Uterus (tissue), 4 donors: Measurements from ENCODE around the gene PRSS12. TPM values are rescaled to one million over a fixed set of nuclear protein-coding genes. Genes with fewer than 3 reads are reported as not detected.

Source experiments
- DNase-seq, 2 donors: peaks; one replicate each; pipeline ENCODE4 v3.0.0-alpha.2; 2019 to 2020
- H3K27ac ChIP-seq, 2 donors: fragments of 200-600 bp; sonication (generic); 1 replicate in 1 of 2; 2 replicates in 1 of 2; pipeline ENCODE4 v1.5.1; 2016 to 2018
- H3K27me3 ChIP-seq, 2 donors: fragments of 200-600 bp; sonication (generic); one replicate each; pipeline ENCODE4 v1.5.1; 2018 to 2019; ENCODE audit warnings: control low read depth in 1 of 2
- H3K36me3 ChIP-seq, 2 donors: fragments of 200-600 bp; sonication (generic); one replicate each; pipeline ENCODE4 v1.5.1; 2019; ENCODE audit warnings: control low read depth in 1 of 2
- H3K4me1 ChIP-seq, 2 donors: fragments of 200-600 bp; sonication (generic); one replicate each; pipeline ENCODE4 v1.5.1; 2018 to 2019; ENCODE audit warnings: control low read depth in 1 of 2
- H3K4me3 ChIP-seq, 2 donors: fragments of 200-600 bp; sonication (generic); 1 replicate in 1 of 2; 2 replicates in 1 of 2; pipeline ENCODE4 v1.5.1; 2018 to 2019; ENCODE audit warnings: mild to moderate bottlenecking in 1 of 2
- H3K9me3 ChIP-seq, 2 donors: fragments of 200-600 bp; sonication (generic); one replicate each; pipeline ENCODE4 v1.5.1; 2019; ENCODE audit warnings: control low read depth in 1 of 2
- CTCF ChIP-seq, 4 experiments: fragments of 200-600 bp in 2 of 4; fragments of 450-650 bp in 2 of 4; sonication (generic) in 2 of 4; IDR thresholded peaks; one replicate each; pipeline ENCODE4 v1.5.1; 2016 to 2019; ENCODE audit warnings: antibody characterized with exemption in 4 of 4, mild to moderate bottlenecking in 2 of 4, moderate library complexity in 1 of 4
- POLR2A ChIP-seq, 2 donors: fragments of 450-650 bp; IDR thresholded peaks; one replicate each; pipeline ENCODE4 v1.6.1; 2016; ENCODE audit warnings: antibody characterized with exemption in 2 of 2, mild to moderate bottlenecking in 1 of 2, moderate library complexity in 1 of 2
- intact Hi-C: fragments of 100-400 bp; cut with DNase I; formaldehyde crosslinking; loops from one replicate; pipeline ENCODE4 v1.15.1; 2023; ENCODE audit warnings: low total_unique reads
- total RNA-seq, 4 donors: library from RNA; depleted of rRNA in 3 of 4; stranded (reverse); fragments of >200 nt in 3 of 4; gene quantifications; one replicate each; pipeline versions ENCODE4 v1.1.0 to v1.2.4, GENCODE V29; 2014 to 2023
- donor health status: DM: yes; HTN: yes; CAD: no.

Gene PRSS12
- total RNA-seq, 4 donors from 2014 or later: 0.15 to 52.1 (median 7.2) TPM

- Histone ChIP-seq H3K4me1 (no peaks in the 10 kb centered on the region), H3K36me3 (no peaks in the 10 kb centered on the region), H3K27ac (no peak overlapping the region), H3K27me3 (no peaks in the 10 kb centered on the region), H3K9me3 (no peaks in the 10 kb centered on the region), H3K4me3 (no peak overlapping the region)
- no peak for DNase-seq
- intact Hi-C loops: no loop called here
- TF ChIP-seq POLR2A (IDR thresholded peaks at IDR 0.05) (no peak), CTCF (IDR thresholded peaks at IDR 0.05) (no peak)
These were observed 35.8 kb upstream of the PRSS12 start for GRCh38 chr4:118388606-118389005.

- TF ChIP-seq POLR2A (IDR thresholded peaks at IDR 0.05) (no peak), CTCF (IDR thresholded peaks at IDR 0.05) (no peak)
- no peaks in the 10 kb centered on the region for H3K4me1 ChIP-seq
- DNase-seq: no peak
- no peaks in the 10 kb centered on the region for H3K9me3 ChIP-seq
- H3K27me3 ChIP-seq: no peaks in the 10 kb centered on the region
- H3K27ac ChIP-seq: no peak overlapping the region
- H3K36me3 ChIP-seq: no peaks in the 10 kb centered on the region
- intact Hi-C loops: no loop called here
- H3K4me3 ChIP-seq: no peak overlapping the region
These were observed 29.1 kb upstream of the PRSS12 start for GRCh38 chr4:118381902-118382301.

- no peaks in the 10 kb centered on the region for H3K27me3 ChIP-seq
- no peaks in the 10 kb centered on the region for H3K36me3 ChIP-seq
- no peaks in the 10 kb centered on the region for H3K4me1 ChIP-seq
- H3K4me3 ChIP-seq: no peak overlapping the region
- TF ChIP-seq CTCF (IDR thresholded peaks at IDR 0.05): no peak
- no peak for TF ChIP-seq POLR2A (IDR thresholded peaks at IDR 0.05)
- DNase-seq: no peak
- H3K27ac ChIP-seq: no peak overlapping the region
- no peaks in the 10 kb centered on the region for H3K9me3 ChIP-seq
- intact Hi-C loops: no loop called here
These were observed 20.9 kb upstream of the PRSS12 start for GRCh38 chr4:118373614-118374255.

GRCh38 chr4:118372251-118372650, 19.4 kb upstream of the PRSS12 start:
- DNase-seq: no peak
- Histone ChIP-seq H3K4me3 (no peak overlapping the region), H3K27ac (no peak overlapping the region), H3K27me3 (no peaks in the 10 kb centered on the region), H3K36me3 (no peaks in the 10 kb centered on the region), H3K9me3 (no peaks in the 10 kb centered on the region), H3K4me1 (no peaks in the 10 kb centered on the region)
- TF ChIP-seq POLR2A (IDR thresholded peaks at IDR 0.05): no peak
- no peak for TF ChIP-seq CTCF (IDR thresholded peaks at IDR 0.05)
- intact Hi-C loops: no loop called here

GRCh38 chr4:118369231-118369630, 16.4 kb upstream of the PRSS12 start:
- H3K9me3 ChIP-seq: no peaks in the 10 kb centered on the region
- no peak for DNase-seq
- no peaks in the 10 kb centered on the region for H3K4me1 ChIP-seq
- no peak overlapping the region for H3K4me3 ChIP-seq
- H3K36me3 ChIP-seq: no peaks in the 10 kb centered on the region
- intact Hi-C loops: no loop called here
- peaks cover 0 to 5% of the 10 kb centered on the region in 2 donors for H3K27me3 ChIP-seq
- TF ChIP-seq POLR2A (IDR thresholded peaks at IDR 0.05) (no peak), CTCF (IDR thresholded peaks at IDR 0.05) (no peak)
- H3K27ac ChIP-seq: no peak overlapping the region
